IPS-18a (cell line): ENCODE measurements around the gene EGF.
"Not testable (repeated sequence)": the region's sequence is repeated elsewhere in the genome, so short reads cannot be mapped to it uniquely, and the experiment has no call there.

Experiments
- H3K27ac ChIP-seq: one replicate; pipeline ENCODE4 v1.5.1; 2013; ENCODE audit warnings: low read length
- H3K27me3 ChIP-seq: one replicate; pipeline ENCODE4 v1.6.1; 2013; ENCODE audit warnings: mild to moderate bottlenecking, low read length; ENCODE audit not compliant: control insufficient read depth, insufficient read depth
- H3K36me3 ChIP-seq: one replicate; pipeline ENCODE4 v1.6.1; 2013; ENCODE audit warnings: low read depth, low read length; ENCODE audit not compliant: control insufficient read depth
- H3K4me1 ChIP-seq: one replicate; pipeline ENCODE4 v1.6.1; 2013; ENCODE audit warnings: low read depth, low read length; ENCODE audit not compliant: control insufficient read depth
- H3K4me3 ChIP-seq: one replicate; pipeline ENCODE4 v1.5.1; 2013; ENCODE audit warnings: low read length
- H3K9ac ChIP-seq: one replicate; pipeline ENCODE4 v1.6.1; 2013; ENCODE audit warnings: mild to moderate bottlenecking, low read length, moderate library complexity
- H3K9me3 ChIP-seq: one replicate; pipeline ENCODE4 v1.6.1; 2013; ENCODE audit warnings: low read depth, low read length; ENCODE audit not compliant: control insufficient read depth

Gene EGF

DNA sequence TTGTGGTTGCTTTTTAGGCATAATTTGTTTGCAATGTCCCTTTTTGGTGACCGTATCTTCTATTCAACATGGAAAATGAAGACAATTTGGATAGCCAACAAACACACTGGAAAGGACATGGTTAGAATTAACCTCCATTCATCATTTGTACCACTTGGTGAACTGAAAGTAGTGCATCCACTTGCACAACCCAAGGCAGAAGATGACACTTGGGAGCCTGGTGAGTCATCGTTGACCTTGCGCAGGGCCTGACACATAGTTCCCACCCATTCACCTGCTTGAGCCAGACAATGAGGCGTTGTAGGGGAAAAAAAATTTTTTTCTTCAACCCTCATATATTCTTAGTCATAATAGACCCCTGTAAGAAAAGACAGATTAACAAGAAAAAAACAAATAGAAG is 32.4 kb downstream of the EGF start:
- Histone ChIP-seq H3K4me3 (no peak overlapping the region), H3K27me3 (no peaks in the 10 kb centered on the region), H3K36me3 (peaks cover 3% of the 10 kb centered on the region), H3K9ac (no peak overlapping the region), H3K27ac (no peak overlapping the region), H3K4me1 (no peaks in the 10 kb centered on the region), H3K9me3 (no peaks in the 10 kb centered on the region)

DNA sequence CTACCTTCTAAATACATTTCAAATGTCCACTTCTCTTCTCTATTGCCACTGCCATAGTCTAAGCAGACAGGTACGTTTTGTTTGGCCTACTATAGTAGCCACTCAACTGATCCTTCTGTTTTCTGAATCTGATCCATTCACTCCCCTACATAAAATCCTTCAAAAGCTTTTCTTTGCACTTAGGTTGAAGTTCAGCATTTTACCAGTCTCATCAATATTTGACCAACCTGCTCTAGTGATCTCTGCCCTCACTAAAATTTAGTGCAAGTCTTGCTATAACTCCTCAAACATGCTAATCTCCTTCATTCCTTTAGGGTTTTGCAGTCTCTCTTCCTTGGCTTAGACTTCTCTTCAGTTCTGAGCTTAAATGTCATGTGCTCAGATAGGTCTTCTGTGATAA is 33.4 kb downstream of the EGF start:
- H3K27me3 ChIP-seq = no peaks in the 10 kb centered on the region
- H3K4me3 ChIP-seq = no peak overlapping the region
- peaks cover 3% of the 10 kb centered on the region for H3K36me3 ChIP-seq
- H3K27ac ChIP-seq = no peak overlapping the region
- no peaks in the 10 kb centered on the region for H3K4me1 ChIP-seq
- H3K9me3 ChIP-seq = no peaks in the 10 kb centered on the region
- no peak overlapping the region for H3K9ac ChIP-seq

- no peak overlapping the region for H3K9ac ChIP-seq
- H3K27ac ChIP-seq = no peak overlapping the region
- no peaks in the 10 kb centered on the region for H3K27me3 ChIP-seq
- H3K36me3 ChIP-seq = peaks cover 3% of the 10 kb centered on the region
- H3K9me3 ChIP-seq = no peaks in the 10 kb centered on the region
- H3K4me3 ChIP-seq = no peak overlapping the region
- no peaks in the 10 kb centered on the region for H3K4me1 ChIP-seq
Observed at GRCh38 chr4:109947457-109947856, 34.8 kb downstream of the EGF start.

- Histone ChIP-seq H3K4me3 (no peak overlapping the region), H3K27ac (no peak overlapping the region), H3K9me3 (no peaks in the 10 kb centered on the region), H3K27me3 (no peaks in the 10 kb centered on the region), H3K4me1 (peaks cover 4% of the 10 kb centered on the region), H3K9ac (no peak overlapping the region), H3K36me3 (peaks cover 3% of the 10 kb centered on the region)
Observed at GRCh38 chr4:109947918-109948317, 35.2 kb downstream of the EGF start.

DNA sequence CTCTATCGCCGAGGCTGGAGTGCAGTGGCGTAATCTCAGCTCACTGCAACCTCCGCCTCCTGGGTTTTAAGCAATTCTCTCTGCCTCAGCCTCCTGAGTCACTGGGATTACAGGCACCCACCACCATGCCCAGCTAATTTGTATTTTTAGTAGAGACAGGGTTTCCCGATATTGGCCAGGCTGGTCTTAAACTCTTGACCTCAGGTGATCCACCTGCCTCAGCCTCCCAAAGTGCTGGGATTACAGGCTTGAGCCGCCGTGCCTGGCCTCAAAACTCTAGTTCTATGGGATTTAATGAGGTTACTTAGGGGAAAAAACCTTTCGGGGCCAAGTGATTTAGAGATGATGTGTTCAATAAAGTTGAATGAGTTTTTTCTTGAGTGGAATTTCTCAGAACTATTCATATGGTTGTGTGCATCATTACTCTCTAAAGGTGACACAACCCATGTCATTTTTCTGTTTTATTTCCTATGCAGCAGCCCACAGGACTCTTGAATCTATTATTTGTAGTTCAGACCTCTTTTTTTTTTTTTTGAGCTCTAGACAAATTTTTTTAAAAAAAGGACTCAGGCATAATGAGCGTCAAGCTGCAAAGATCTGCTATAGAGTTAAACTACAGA is 36.5 kb downstream of the EGF start:
- not testable (repeated sequence) for H3K4me3 ChIP-seq, H3K4me1 ChIP-seq, H3K27ac ChIP-seq, H3K9me3 ChIP-seq, H3K27me3 ChIP-seq, H3K9ac ChIP-seq, H3K36me3 ChIP-seq

GRCh38 chr4:109952612-109953011 is 39.9 kb downstream of the EGF start:
- Histone ChIP-seq H3K27me3 (no peaks in the 10 kb centered on the region), H3K27ac (no peak overlapping the region), H3K4me1 (peaks cover 5% of the 10 kb centered on the region), H3K4me3 (no peak overlapping the region), H3K9me3 (no peaks in the 10 kb centered on the region), H3K36me3 (no peaks in the 10 kb centered on the region), H3K9ac (no peak overlapping the region)

GRCh38 chr4:109953556-109953955 is 40.9 kb downstream of the EGF start:
- H3K4me3 ChIP-seq = no peak overlapping the region
- no peak overlapping the region for H3K9ac ChIP-seq
- no peaks in the 10 kb centered on the region for H3K36me3 ChIP-seq
- H3K4me1 ChIP-seq = peaks cover 5% of the 10 kb centered on the region
- H3K27ac ChIP-seq = no peak overlapping the region
- H3K27me3 ChIP-seq = no peaks in the 10 kb centered on the region
- H3K9me3 ChIP-seq = no peaks in the 10 kb centered on the region

DNA sequence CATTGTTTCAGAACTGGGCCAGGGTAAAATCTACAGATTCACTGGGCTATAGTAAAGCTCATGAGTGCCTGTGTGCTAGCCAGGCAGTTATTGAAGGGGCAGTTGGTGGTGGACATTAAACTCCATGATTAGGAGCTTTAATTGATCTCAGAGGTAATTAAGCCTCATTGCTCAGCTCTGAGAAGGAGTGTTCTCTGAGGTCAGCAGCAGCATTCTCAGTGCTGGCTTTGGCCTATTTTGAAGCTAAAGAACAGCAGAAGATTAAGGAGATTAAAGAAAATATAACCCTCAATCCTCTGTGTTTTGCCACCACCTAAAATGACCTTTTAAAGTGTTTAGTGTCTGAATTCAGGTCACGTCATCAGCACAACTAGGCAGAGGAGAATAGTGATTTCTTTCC is 42.5 kb downstream of the EGF start:
- H3K4me3 ChIP-seq = no peak overlapping the region
- H3K4me1 ChIP-seq = peaks cover 5% of the 10 kb centered on the region
- no peak overlapping the region for H3K27ac ChIP-seq
- no peaks in the 10 kb centered on the region for H3K27me3 ChIP-seq
- no peaks in the 10 kb centered on the region for H3K9me3 ChIP-seq
- H3K36me3 ChIP-seq = no peaks in the 10 kb centered on the region
- no peak overlapping the region for H3K9ac ChIP-seq

DNA sequence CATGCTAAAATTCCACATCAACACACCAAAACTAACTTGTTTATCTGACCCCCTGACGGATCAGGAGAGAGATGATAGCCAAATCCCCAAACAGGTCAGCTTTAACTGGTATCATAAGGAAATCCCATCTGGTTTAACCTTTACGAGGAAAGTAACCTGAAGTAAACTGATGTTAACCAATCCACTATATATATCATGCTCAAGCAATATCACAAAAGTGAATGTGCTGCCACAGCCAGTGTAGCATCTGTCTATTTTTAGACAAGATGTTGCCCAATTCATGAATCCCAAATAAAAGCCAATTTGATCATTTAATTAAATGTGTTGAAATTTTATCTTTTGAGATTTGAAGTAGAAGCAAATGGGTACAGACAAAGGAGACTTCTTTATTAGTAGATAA is 44.5 kb downstream of the EGF start:
- no peak overlapping the region for H3K9ac ChIP-seq
- no peaks in the 10 kb centered on the region for H3K27me3 ChIP-seq
- H3K9me3 ChIP-seq = no peaks in the 10 kb centered on the region
- no peak overlapping the region for H3K27ac ChIP-seq
- H3K4me3 ChIP-seq = no peak overlapping the region
- no peaks in the 10 kb centered on the region for H3K36me3 ChIP-seq
- H3K4me1 ChIP-seq = peaks cover 5% of the 10 kb centered on the region

- Histone ChIP-seq H3K4me3 (no peak overlapping the region), H3K27ac (no peak overlapping the region), H3K9ac (no peak overlapping the region), H3K9me3 (no peaks in the 10 kb centered on the region), H3K4me1 (no peaks in the 10 kb centered on the region), H3K27me3 (no peaks in the 10 kb centered on the region), H3K36me3 (no peaks in the 10 kb centered on the region)
Observed at GRCh38 chr4:109959195-109959594, 46.5 kb downstream of the EGF start.

- H3K27me3 ChIP-seq = no peaks in the 10 kb centered on the region
- no peak overlapping the region for H3K4me3 ChIP-seq
- no peak overlapping the region for H3K9ac ChIP-seq
- no peaks in the 10 kb centered on the region for H3K4me1 ChIP-seq
- no peaks in the 10 kb centered on the region for H3K36me3 ChIP-seq
- H3K9me3 ChIP-seq = no peaks in the 10 kb centered on the region
- no peak overlapping the region for H3K27ac ChIP-seq
Observed at GRCh38 chr4:109962401-109962800, 49.7 kb downstream of the EGF start.

GRCh38 chr4:109966891-109967481 is 54.3 kb downstream of the EGF start:
- no peak overlapping the region for H3K9ac ChIP-seq

More at GRCh38 chr4:109966891-109967481, 54.3 kb downstream of the EGF start:
- Histone ChIP-seq H3K36me3 (no peaks in the 10 kb centered on the region), H3K9me3 (no peaks in the 10 kb centered on the region), H3K27ac (no peak overlapping the region), H3K27me3 (no peaks in the 10 kb centered on the region), H3K4me3 (no peak overlapping the region), H3K4me1 (peaks cover 4% of the 10 kb centered on the region)
